Natural killer cell (primary cell): Measurements from ENCODE around the gene PHF23. TPM values are rescaled to one million over a fixed set of nuclear protein-coding genes. Genes with fewer than 3 reads are reported as not detected.

Experiments used
- ATAC-seq, 3 donors: fragments of 150-1000 bp in 2 of 3; fragments of 200-7000 bp in 1 of 3; cut with Tn5 transposase; 1 replicate in 1 of 3; 2 replicates in 2 of 3; pipeline ENCODE4 v1.10.0; 2021; ENCODE audit warnings: mild to moderate bottlenecking in 2 of 3, moderate library complexity in 2 of 3
- DNase-seq, 2 donors: peaks; one replicate each; pipeline versions ENCODE4 v3.0.0 to v3.0.0-alpha.2; 2013 to 2021; ENCODE audit warnings: mixed read lengths in 1 of 2
- H3K27ac ChIP-seq: one replicate; pipeline ENCODE4 v1.5.1; 2013; ENCODE audit warnings: mild to moderate bottlenecking, low read length
- H3K27me3 ChIP-seq: one replicate; pipeline ENCODE4 v1.6.1; 2013; ENCODE audit warnings: low read length; ENCODE audit not compliant: control insufficient read depth, insufficient read depth
- H3K36me3 ChIP-seq: one replicate; pipeline ENCODE4 v1.6.1; 2013; ENCODE audit warnings: low read length; ENCODE audit not compliant: control insufficient read depth, insufficient read depth
- H3K4me1 ChIP-seq: one replicate; pipeline ENCODE4 v1.6.1; 2013; ENCODE audit warnings: low read length; ENCODE audit not compliant: control insufficient read depth, insufficient read depth
- H3K4me3 ChIP-seq: one replicate; pipeline ENCODE4 v1.5.1; 2013; ENCODE audit warnings: low read length
- H3K9me3 ChIP-seq: one replicate; pipeline ENCODE4 v1.6.1; 2013; ENCODE audit warnings: low read length; ENCODE audit not compliant: control insufficient read depth, insufficient read depth
- H3K27ac Mint-ChIP-seq, 2 donors: one replicate each; pipeline ENCODE4 v1.8.0; 2022; ENCODE audit warnings: mild to moderate bottlenecking in 2 of 2, mixed read lengths in 2 of 2, moderate library complexity in 1 of 2
- H3K27me3 Mint-ChIP-seq, 2 donors: one replicate each; pipeline ENCODE4 v1.8.0; 2022; ENCODE audit warnings: low read depth in 2 of 2, mixed read lengths in 2 of 2
- H3K36me3 Mint-ChIP-seq: one replicate; pipeline ENCODE4 v1.8.0; 2022; ENCODE audit warnings: mixed read lengths
- H3K4me1 Mint-ChIP-seq, 2 donors: one replicate each; pipeline ENCODE4 v1.8.0; 2022; ENCODE audit warnings: mixed read lengths in 2 of 2
- H3K4me3 Mint-ChIP-seq: one replicate; pipeline ENCODE4 v1.8.0; 2022; ENCODE audit warnings: mild to moderate bottlenecking, moderate library complexity, mixed read lengths
- H3K9me3 Mint-ChIP-seq, 2 donors: one replicate each; pipeline ENCODE4 v1.8.0; 2022; ENCODE audit warnings: mixed read lengths in 2 of 2
- WGBS: methylation state at CpG from one replicate; pipeline ENCODE4 v1.1.7; 2013; ENCODE audit warnings: missing lambda C conversion rate; ENCODE audit not compliant: insufficient coverage; 5-methylcytosine and 5-hydroxymethylcytosine counted together
- intact Hi-C: fragments of 100-400 bp; cut with micrococcal nuclease; formaldehyde crosslinking; loops from one replicate; pipeline ENCODE4 v1.14.2; 2022
- total RNA-seq, 4 donors: library from RNA; stranded (reverse); fragments of 120-200 nt in 1 of 4; gene quantifications; one replicate each; pipeline versions ENCODE4 v1.2.3 to v1.2.4, GENCODE V29; 2013 to 2022
- TF ChIP-seq, protein P1 (sequence below): fragments of 200-600 bp; IDR thresholded peaks from one replicate; pipeline ENCODE4 v1.8.0; 2022; ENCODE audit warnings: antibody characterized with exemption

The PHF23 gene
- total RNA-seq, 3 donors from 2014 or later (not counting 1 experiment from before 2014, with no cell fraction given), result 19.3 to 32.3 (median 20.8) TPM

DNA sequence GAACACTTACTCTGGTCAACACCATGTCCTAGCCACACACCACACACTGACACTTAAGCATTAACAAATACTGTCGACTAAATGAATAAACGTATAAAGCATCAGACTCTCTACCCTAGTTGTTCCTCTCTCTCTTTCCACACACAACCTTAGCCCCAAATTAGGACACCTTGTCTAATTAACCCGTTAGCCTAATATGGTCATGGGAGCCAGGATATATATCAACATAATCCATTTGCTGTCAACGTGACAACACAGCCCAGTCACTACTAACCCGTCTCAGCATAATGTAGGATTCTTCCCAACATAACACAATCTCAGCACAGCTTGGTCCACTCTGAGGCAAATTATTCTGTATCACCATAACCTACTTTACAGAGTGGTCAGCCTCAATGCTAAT, 7.1 kb downstream of the PHF23 start:
- Histone ChIP-seq H3K27ac (no peak overlapping the region), H3K27me3 (no peaks in the 10 kb centered on the region), H3K9me3 (no peaks in the 10 kb centered on the region), H3K4me3 (no peak overlapping the region), H3K36me3 (peaks cover 46% of the 10 kb centered on the region), H3K4me1 (peaks cover 31% of the 10 kb centered on the region)
- 94% methylated on average over 5 of the region's 5 CpGs for WGBS
- H3K4me3 Mint-ChIP-seq, result peak overlapping the region; percentile 26
- no peak overlapping the region for H3K27ac Mint-ChIP-seq
- no peaks in the 10 kb centered on the region for H3K27me3 Mint-ChIP-seq
- TF ChIP-seq, protein P1, sequence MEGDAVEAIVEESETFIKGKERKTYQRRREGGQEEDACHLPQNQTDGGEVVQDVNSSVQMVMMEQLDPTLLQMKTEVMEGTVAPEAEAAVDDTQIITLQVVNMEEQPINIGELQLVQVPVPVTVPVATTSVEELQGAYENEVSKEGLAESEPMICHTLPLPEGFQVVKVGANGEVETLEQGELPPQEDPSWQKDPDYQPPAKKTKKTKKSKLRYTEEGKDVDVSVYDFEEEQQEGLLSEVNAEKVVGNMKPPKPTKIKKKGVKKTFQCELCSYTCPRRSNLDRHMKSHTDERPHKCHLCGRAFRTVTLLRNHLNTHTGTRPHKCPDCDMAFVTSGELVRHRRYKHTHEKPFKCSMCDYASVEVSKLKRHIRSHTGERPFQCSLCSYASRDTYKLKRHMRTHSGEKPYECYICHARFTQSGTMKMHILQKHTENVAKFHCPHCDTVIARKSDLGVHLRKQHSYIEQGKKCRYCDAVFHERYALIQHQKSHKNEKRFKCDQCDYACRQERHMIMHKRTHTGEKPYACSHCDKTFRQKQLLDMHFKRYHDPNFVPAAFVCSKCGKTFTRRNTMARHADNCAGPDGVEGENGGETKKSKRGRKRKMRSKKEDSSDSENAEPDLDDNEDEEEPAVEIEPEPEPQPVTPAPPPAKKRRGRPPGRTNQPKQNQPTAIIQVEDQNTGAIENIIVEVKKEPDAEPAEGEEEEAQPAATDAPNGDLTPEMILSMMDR, result no peak
- H3K4me1 Mint-ChIP-seq, result peaks cover 36 to 57% of the 10 kb centered on the region in 2 donors
- ATAC-seq, result no peak
- no peaks in the 10 kb centered on the region for H3K9me3 Mint-ChIP-seq
- intact Hi-C loops, result loop anchor here (5.0 kb wide), 1 partner anchor 905 kb away; no protein-coding TSS in a partner anchor
- H3K36me3 Mint-ChIP-seq, result no peaks in the 10 kb centered on the region
- no peak for DNase-seq

DNA sequence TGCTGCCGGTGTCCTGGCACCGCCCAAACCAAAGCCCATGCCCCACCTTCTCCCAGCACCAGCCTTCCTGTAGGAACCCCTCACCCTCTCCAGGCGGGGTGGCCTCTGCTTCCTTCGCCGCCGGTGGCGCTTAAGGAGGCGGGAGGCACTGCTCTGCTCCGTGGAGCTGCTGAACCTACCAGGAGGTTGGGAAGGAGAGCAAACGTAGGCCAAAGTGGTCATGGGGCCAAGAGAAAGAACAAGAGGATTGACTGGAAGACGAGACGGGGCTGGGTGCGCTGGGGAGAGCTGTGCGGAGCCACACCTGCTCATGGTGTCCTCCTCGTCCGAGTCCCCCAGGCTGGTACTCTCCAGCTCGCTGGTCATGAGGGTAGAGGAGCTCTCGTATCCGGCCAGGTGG, 9.8 kb downstream of the PHF23 start:
- H3K36me3 Mint-ChIP-seq, result no peaks in the 10 kb centered on the region
- intact Hi-C loops, result no loop called here
- no peak for ATAC-seq
- no peak overlapping the region for H3K4me3 ChIP-seq
- DNase-seq, result no peak
- H3K9me3 ChIP-seq, result no peaks in the 10 kb centered on the region
- H3K4me3 Mint-ChIP-seq, result no peak overlapping the region
- WGBS, result 97% methylated on average over 19 of the region's 19 CpGs
- H3K4me1 Mint-ChIP-seq, result peaks cover 18 to 36% of the 10 kb centered on the region in 2 donors
- H3K27ac Mint-ChIP-seq, result no peak overlapping the region
- H3K27ac ChIP-seq, result no peak overlapping the region
- H3K36me3 ChIP-seq, result peaks cover 53% of the 10 kb centered on the region
- TF ChIP-seq, protein P1, result no peak
- H3K27me3 Mint-ChIP-seq, result no peaks in the 10 kb centered on the region
- H3K9me3 Mint-ChIP-seq, result no peaks in the 10 kb centered on the region
- no peaks in the 10 kb centered on the region for H3K27me3 ChIP-seq
- H3K4me1 ChIP-seq, result peaks cover 17% of the 10 kb centered on the region

DNA sequence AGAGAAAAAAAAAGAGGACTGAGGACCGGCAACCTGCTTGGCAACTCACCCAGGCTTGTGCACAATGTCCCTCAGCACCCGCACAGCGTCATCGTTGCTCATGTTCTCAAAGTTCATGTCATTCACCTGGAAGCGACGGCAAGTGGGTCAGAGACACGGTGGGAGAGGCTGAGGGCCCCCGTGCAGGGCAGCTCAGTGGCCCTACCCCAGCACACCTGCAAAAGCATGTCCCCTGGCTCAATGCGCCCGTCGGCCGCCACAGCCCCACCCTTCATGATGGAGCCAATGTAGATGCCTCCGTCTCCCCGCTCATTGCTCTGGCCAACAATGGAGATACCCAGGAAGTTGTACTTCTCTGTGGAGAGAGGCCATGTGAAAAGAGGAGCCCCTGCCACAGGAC, 10.3 kb downstream of the PHF23 start:
- ATAC-seq (no peak), DNase-seq (no peak)
- H3K4me1 ChIP-seq, result peaks cover 15% of the 10 kb centered on the region
- no peaks in the 10 kb centered on the region for H3K27me3 ChIP-seq
- H3K4me3 Mint-ChIP-seq, result no peak overlapping the region
- no peaks in the 10 kb centered on the region for H3K36me3 Mint-ChIP-seq
- WGBS, result 97% methylated on average over 14 of the region's 14 CpGs
- no peaks in the 10 kb centered on the region for H3K9me3 ChIP-seq
- H3K36me3 ChIP-seq, result peaks cover 57% of the 10 kb centered on the region
- H3K27ac Mint-ChIP-seq, result no peak overlapping the region
- H3K4me3 ChIP-seq, result no peak overlapping the region
- TF ChIP-seq, protein P1, result no peak
- H3K27ac ChIP-seq, result no peak overlapping the region
- intact Hi-C loops, result no loop called here
- H3K9me3 Mint-ChIP-seq, result no peaks in the 10 kb centered on the region
- H3K27me3 Mint-ChIP-seq, result no peaks in the 10 kb centered on the region
- H3K4me1 Mint-ChIP-seq, result peaks cover 18 to 30% of the 10 kb centered on the region in 2 donors
